ENCODE results near the gene SPRR2D.

- TF ChIP-seq POLR2A (IDR thresholded peaks at IDR 0.05; ENCODE audit: low read depth, low read length) (no peak), POLR2AphosphoS5 (IDR thresholded peaks at IDR 0.05; ENCODE audit: low read depth, low read length) (no peak), TAF1 (IDR thresholded peaks at IDR 0.05; ENCODE audit: borderline replicate concordance, low read depth, low read length) (no peak)
These were observed 16.5 kb upstream of the SPRR2D start, which contains the start of gene SPRR2A for GRCh38 chr1:153057375-153057774.

Measured in GM12892 (cell line).